Measurements from ENCODE around the gene NPLOC4.

The NPLOC4 gene

DNA sequence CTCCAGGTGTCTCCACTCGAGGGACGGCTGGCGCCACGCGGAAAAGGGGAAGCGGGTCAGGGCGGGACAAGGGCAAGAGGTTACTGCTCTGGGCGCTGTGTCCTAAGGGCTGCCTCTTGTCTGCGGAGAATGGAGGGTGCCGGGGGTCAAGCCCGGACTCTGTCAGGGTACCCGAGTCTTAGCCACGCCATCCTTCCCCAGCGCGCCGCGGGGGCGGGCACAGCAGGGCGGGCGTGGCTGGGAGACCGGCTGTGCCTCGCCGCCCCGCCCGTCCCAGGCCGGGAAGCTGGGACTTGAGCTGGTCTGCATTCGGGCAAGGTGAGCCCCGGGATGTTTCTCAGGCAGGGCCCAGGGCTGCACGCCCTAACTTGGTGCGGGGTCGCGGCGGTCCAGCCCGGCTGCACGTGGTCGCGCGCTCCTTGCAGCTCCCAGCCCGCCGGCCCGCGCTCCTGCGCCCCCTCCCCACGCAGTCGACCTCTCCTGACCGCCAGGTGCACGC lies 118.1 kb downstream of the NPLOC4 start:
- DNase-seq (ENCODE audit: low read depth), result no peak
- TF ChIP-seq, protein P1, sequence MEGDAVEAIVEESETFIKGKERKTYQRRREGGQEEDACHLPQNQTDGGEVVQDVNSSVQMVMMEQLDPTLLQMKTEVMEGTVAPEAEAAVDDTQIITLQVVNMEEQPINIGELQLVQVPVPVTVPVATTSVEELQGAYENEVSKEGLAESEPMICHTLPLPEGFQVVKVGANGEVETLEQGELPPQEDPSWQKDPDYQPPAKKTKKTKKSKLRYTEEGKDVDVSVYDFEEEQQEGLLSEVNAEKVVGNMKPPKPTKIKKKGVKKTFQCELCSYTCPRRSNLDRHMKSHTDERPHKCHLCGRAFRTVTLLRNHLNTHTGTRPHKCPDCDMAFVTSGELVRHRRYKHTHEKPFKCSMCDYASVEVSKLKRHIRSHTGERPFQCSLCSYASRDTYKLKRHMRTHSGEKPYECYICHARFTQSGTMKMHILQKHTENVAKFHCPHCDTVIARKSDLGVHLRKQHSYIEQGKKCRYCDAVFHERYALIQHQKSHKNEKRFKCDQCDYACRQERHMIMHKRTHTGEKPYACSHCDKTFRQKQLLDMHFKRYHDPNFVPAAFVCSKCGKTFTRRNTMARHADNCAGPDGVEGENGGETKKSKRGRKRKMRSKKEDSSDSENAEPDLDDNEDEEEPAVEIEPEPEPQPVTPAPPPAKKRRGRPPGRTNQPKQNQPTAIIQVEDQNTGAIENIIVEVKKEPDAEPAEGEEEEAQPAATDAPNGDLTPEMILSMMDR (IDR thresholded peaks at IDR 0.05; ENCODE audit: control insufficient read depth, extremely low read depth, insufficient read depth), result no peak
- peak overlapping the region; percentile 59 for H3K4me3 ChIP-seq (ENCODE audit: low read depth, low read length)

DNA sequence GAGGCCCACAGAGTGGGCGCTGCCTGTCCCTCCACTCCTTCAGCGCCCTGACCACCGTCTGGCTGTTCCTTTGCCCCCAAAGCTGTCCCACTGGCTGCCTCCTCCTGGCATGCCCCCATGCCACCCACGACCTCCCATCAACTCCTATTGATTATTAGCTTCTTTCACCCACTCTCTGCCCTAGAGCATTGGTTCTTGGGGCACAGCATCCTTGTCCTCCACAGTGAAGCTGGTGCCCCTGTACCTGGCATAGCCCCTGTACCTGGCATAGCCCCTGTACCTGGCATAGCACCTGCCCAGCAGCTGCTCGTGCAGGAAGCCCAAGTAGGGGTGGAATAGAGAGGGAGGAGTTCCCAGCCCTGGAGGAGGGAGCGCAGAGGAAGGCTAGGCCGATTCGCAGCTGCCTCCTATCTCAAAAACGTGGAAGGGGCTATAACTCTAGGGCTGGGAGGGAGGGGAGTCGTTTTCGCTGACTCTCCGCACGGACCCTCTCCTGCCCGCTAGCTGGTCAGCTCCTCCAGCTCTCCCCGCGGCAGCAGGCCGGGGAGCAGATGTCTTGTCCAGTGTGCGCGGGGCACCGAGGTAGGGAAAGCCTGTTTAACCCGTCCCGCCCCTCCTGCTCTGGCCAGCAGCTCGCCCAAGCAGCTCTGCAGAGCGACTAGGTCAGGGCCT lies 118.7 kb downstream of the NPLOC4 start:
- DNase-seq (ENCODE audit: low read depth), result no peak
- peak overlapping the region; percentile 59 for H3K4me3 ChIP-seq (ENCODE audit: low read depth, low read length)
- TF ChIP-seq, protein P1 (IDR thresholded peaks at IDR 0.05; ENCODE audit: control insufficient read depth, extremely low read depth, insufficient read depth), result no peak

DNA sequence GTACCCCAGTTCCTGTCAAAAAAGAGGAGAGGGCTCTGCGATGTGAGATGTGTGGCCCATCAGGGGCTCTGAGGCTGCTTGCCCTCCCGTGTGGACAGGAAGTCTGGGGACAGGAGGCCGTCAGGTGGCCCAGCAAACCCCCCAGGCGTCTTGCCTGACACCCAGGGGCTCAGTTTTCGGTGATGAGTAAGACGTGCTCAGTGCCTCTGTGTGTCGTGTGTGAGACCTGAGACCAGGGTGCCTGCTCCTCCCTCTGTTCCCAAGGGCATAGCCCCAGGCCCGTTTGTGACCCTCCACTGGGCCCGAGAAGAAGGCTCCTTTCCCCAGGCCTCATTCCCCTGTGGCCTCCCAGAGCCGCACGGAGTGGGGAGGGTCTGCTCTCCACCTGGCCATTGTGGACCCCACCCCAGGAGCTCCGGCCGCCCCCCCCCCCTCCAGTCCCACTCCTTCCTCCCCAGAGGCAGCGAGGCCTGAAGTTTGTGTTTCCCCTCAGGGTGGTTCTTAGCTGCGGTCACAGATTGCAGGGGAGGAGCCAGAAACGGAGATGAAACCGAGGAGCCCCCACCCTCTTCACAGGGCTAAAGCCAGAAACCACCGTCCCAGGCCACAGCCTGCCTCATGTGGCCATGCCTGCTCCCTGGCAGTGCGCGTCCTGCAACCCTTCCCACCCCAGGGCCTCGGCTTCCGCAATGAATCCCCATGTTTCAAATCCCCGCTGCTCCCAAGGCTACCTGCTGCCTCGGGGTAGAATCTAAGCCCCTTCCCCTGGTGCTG lies 119.4 kb downstream of the NPLOC4 start:
- no peak overlapping the region for H3K4me3 ChIP-seq (ENCODE audit: low read depth, low read length)
- TF ChIP-seq, protein P1 (IDR thresholded peaks at IDR 0.05; ENCODE audit: control insufficient read depth, extremely low read depth, insufficient read depth), result no peak
- DNase-seq (ENCODE audit: low read depth), result no peak

DNA sequence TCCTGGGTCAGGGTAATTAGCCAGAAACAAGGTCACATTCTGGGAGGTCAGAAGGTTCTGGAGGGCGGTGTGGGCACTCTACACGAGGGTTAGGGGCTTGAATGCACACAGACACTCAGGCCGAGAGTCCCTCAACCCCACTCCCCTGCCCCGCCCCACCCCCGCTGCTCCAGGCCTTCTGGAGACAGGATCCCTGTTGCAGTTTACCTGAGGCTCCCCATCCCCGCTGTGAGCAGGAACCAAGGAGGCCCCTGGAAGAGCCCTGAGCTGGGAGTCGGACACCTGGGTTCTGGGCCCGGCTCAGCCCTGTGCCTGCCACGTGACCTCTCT lies 119.9 kb downstream of the NPLOC4 start:
- no peak for DNase-seq (ENCODE audit: low read depth)
- TF ChIP-seq, protein P1 (IDR thresholded peaks at IDR 0.05; ENCODE audit: control insufficient read depth, extremely low read depth, insufficient read depth), result no peak
- no peak overlapping the region for H3K4me3 ChIP-seq (ENCODE audit: low read depth, low read length)

DNA sequence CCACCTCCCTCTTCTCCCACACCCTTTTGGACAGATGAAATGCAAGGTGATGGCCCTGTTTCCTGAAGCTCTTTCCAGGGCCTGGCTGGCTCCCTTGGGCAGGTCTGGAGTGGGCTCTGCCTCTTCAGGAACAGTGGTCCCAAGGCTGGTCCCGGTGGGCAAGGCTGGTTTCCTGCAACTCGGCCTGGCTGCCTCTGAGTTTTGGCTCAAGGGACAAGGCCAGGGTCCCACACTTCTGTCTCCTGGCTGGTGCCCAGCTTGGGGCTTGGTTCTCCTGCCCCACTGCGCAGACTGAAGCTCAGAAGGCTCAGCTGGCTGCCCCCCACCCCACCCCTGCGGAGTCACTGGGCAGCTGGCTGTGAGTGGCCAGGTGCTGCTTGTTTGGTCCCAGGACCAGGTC lies 120.5 kb downstream of the NPLOC4 start:
- no peak for DNase-seq (ENCODE audit: low read depth)
- no peak overlapping the region for H3K4me3 ChIP-seq (ENCODE audit: low read depth, low read length)

GRCh38 chr17:81515530-81516041 lies 121.3 kb downstream of the NPLOC4 start:
- DNase-seq (ENCODE audit: low read depth), result no peak
- no peak overlapping the region for H3K4me3 ChIP-seq (ENCODE audit: low read depth, low read length)
- TF ChIP-seq, protein P1 (IDR thresholded peaks at IDR 0.05; ENCODE audit: control insufficient read depth, extremely low read depth, insufficient read depth), result no peak

More for the DNA sequence above, 120.5 kb downstream of the NPLOC4 start:
- TF ChIP-seq, protein P1 (IDR thresholded peaks at IDR 0.05; ENCODE audit: control insufficient read depth, extremely low read depth, insufficient read depth), result no peak
